GM12891 (cell line): ENCODE results near the gene ID3.
"Not testable (repeated sequence)": the region's sequence is repeated elsewhere in the genome, so short reads cannot be mapped to it uniquely, and the experiment has no call there.

Experiments
- DNase-seq: peaks from one replicate; pipeline ENCODE4 v3.0.0; 2011; ENCODE audit warnings: low spot score; ENCODE audit not compliant: insufficient read length
- FAIRE-seq: peaks from 2 replicates; lab custom pipeline; 2011; peaks lifted over from hg19 to GRCh38; lab: Jason Lieb, UNC
- PAX5 ChIP-seq: IDR thresholded peaks from 2 replicates; pipeline ENCODE4 v1.6.1; 2011; ENCODE audit warnings: low read length, moderate library complexity, mild to moderate bottlenecking; ENCODE audit not compliant: insufficient read depth, severe bottlenecking
- POLR2A ChIP-seq: IDR thresholded peaks from 2 replicates; pipeline ENCODE4 v1.6.1; 2011; ENCODE audit warnings: low read depth, low read length, control low read depth
- POLR2AphosphoS5 ChIP-seq: IDR thresholded peaks from 2 replicates; pipeline ENCODE4 v1.6.1; 2011; ENCODE audit warnings: low read depth, low read length, control low read depth
- POU2F2 ChIP-seq: IDR thresholded peaks from 2 replicates; pipeline ENCODE4 v1.6.1; 2011; ENCODE audit warnings: low read depth, mild to moderate bottlenecking, control low read depth, low read length, moderate library complexity
- SPI1 ChIP-seq: IDR thresholded peaks from 2 replicates; pipeline ENCODE4 v1.6.1; 2011; ENCODE audit warnings: low read depth, low read length, control low read depth
- TAF1 ChIP-seq: IDR thresholded peaks from 2 replicates; pipeline ENCODE4 v1.6.1; 2011; ENCODE audit warnings: low read depth, low read length, control low read depth

The ID3 gene

DNA sequence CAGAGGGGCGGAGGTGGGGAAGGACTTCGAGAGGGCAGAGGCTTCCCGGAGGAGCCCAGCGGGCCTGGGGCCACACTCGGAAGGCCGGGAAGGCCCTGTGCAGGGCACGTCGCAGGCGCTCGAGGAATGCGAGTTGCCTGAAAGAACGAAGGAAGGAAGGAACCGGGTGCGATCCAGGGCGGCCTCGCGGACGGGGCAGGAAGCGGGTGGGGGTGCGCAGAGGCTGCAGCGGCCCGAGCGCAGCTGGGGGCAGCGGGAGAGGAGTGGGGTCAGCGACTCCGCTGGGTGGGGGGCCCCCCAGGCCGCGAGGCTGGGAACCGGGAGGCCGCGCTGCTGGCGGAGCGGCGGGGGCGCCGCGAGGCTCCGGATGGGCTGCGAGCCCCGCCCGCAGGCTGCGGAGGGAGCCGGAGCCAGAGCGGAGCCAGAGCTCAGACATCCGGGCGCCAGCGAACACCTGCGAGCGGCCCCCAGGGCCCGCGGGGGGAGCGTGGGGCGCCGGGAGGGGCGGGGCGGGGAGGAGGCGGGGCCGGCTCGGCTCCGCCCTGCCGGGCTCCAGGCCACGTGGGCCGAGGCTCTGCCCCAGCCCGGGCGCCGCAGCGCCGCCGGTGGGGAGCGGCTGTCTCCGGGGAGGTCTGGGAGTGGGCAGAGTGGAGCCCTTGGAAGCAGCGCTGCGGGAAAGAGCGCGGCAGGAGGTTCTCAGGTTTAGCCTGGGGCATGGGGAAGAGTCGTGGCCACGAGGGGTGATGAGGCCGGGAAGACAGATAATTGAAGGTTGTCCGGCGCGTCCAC, 4.6 kb downstream of the ID3 start:
- TF ChIP-seq POU2F2: no peak
- TF ChIP-seq POLR2AphosphoS5: peak; percentile 49; the same call in 1 of the 2 replicates
- no peak for TF ChIP-seq PAX5
- TF ChIP-seq TAF1: peak; percentile 28; the same call in 1 of the 2 replicates
- peak; percentile 70 for TF ChIP-seq POLR2A
- no peak for TF ChIP-seq SPI1
- FAIRE-seq (peak; percentile 60), DNase-seq (peak; percentile 82)

DNA sequence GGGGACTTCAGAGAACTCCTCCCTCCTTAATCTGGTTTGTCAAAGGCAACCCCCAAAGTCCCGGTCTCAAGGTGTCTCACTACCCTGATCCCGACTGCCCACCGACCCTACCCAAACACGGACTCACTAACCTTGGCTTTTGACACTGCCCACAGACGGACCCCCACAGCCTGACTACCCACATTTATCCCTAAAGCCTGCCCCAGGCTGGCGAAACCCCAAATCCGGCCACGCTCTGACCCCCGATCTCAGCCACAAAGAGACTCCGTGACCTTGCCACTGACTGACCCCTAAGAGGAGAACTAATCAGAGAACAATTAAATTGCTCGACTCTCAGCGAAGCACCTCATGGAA, 5.2 kb downstream of the ID3 start:
- no peak for DNase-seq
- no peak for FAIRE-seq
- TF ChIP-seq POLR2AphosphoS5 (no peak), PAX5 (no peak), TAF1 (no peak), POU2F2 (no peak), POLR2A (no peak), SPI1 (no peak)

DNA sequence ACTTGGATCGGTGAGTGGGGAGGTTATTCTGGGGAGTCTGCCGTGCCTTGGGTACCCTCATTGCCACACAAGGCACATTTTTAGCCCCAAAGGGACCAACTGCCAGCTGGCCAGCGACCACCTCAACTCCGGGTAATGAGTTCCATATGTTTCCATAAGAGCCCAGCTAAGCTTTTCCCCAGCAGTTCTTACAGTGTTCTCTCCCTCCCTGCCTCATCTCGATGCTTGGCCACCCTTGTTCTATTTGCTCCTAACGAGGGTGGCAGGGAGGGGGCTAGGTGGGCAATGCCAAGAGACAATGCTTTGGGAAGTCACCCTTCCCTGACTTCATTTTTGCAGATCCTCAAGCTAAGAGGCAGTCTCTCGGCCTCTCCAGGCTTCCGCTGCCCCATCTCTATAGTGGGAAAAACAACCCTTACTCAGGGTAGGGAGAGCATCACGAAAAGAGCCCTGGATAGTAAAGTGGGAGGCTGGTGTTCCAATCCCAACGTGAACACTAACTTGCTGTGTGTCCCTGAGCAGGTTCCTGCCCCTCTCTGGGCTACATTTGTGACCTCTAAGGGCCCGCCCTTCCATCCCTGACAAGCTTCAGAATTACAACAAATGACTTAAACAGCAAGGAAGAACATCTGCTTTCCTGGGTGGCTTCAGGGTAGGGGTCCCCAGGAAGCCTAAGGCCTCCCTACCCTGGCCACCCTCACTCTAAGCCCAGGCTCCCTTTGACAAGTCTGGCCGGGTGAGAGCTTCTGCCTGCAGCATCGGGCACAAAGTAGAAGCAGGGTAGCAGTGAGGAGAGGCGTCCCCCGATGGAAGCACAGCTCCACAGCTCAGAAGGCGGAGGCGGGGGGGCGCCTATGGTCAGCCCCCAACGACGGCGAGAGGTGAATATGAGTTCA, 5.8 kb downstream of the ID3 start:
- no peak for FAIRE-seq
- TF ChIP-seq POLR2A (no peak), SPI1 (no peak), POLR2AphosphoS5 (no peak), TAF1 (no peak), POU2F2 (no peak), PAX5 (no peak)
- no peak for DNase-seq

DNA sequence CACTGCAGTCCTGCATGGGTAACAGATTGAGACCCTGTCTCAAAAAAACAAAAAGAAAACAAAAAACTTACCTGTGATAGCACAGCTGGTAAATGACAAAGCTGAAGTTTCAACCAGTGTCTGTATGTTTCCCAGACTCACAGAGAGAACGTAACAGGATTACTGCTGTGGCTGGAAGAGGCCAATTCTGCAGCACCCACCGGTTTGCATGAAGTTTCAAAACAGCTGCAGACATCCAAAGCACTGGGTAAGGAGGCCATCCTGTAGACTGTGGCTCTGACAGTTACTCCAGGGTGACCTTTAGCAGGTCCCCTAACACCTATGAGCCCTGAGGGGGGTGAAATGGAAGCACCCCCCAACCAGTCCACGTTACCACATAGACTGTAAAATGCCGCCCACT, 7.5 kb downstream of the ID3 start:
- FAIRE-seq (no peak), DNase-seq (no peak)
- TF ChIP-seq SPI1 (no peak), TAF1 (no peak)

DNA sequence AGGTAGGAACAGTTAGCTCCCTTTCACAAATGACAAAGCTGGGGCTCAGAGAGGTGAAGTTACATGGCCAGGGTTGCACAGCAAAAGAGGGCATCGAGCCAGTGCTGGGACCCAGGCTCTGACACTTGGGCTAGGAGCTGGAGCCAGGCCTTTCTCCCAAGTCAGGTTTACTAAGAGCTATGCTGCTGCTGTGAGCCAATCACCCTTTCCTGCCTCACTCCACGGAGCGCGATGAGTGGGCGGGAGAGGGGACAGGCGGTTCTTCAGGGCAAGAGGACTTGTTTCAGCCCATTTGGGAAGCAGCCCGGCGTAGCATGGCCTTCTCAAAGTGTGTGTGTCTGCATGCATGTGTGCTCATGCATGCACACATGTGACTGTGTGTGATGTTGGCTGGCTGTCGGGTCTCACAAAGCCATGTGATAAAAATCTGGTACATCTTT, 10.6 kb downstream of the ID3 start:
- TF ChIP-seq PAX5 (peak; percentile 37), POLR2AphosphoS5 (no peak), TAF1 (no peak)
- DNase-seq (no peak), FAIRE-seq (peak; percentile 81)

DNA sequence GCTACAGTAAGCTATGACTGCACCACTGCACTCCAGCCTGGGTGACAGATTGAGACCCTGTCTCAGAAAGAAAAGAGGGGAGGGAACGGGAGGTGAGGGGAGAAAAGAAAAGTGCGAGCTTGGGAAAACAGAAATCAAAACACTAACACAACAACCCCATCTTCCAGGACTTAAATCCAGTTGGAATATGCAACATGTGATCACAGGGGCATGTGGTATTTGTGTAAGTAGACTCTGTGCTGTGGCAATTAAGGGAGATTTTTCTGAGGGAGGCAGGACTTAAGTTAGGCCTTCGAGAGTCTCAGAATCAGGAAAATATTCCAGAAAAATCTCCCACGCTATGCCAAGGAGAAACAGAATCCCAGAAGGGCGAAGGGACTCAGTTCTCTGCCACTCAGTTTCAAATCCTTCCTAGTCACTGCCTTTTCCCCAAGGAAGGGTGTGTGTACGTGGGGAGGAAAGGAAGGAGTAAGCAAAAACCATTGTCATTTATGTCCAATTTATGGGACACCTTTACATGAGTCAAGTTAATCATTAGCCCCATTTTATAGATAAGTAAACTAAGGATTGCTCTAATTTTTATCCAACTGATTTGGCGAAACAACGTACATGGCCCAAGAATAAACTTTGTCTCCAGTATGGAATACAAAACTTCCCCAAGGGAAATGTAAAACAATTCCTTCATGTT, 12.3 kb downstream of the ID3 start:
- FAIRE-seq: no peak
- DNase-seq: no peak
- no peak for TF ChIP-seq POLR2A
- no peak for TF ChIP-seq PAX5
- TF ChIP-seq POLR2AphosphoS5: no peak
- TF ChIP-seq SPI1: no peak
- no peak for TF ChIP-seq POU2F2
- no peak for TF ChIP-seq TAF1

DNA sequence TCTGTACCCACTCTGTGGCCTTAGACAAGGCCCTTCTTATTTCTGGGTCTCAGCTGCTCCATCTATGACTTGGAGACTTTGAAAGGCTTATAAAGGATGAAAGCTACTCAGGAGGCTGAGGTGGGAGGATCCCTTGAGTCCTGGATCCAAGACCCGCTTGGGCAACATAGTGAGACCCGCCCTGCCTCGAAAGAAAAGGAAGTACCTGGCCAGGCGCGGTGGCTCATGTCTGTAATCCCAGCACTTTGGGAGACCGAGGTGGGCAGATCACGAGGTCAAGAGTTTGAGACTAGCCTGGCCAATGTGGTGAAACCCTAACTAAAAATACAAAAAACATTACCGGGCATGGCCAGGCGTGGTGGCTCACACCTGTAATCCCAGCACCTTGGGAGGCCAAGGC, 13.4 kb downstream of the ID3 start:
- TF ChIP-seq POU2F2 (no peak), PAX5 (no peak)
- no peak for DNase-seq
- FAIRE-seq: no peak

DNA sequence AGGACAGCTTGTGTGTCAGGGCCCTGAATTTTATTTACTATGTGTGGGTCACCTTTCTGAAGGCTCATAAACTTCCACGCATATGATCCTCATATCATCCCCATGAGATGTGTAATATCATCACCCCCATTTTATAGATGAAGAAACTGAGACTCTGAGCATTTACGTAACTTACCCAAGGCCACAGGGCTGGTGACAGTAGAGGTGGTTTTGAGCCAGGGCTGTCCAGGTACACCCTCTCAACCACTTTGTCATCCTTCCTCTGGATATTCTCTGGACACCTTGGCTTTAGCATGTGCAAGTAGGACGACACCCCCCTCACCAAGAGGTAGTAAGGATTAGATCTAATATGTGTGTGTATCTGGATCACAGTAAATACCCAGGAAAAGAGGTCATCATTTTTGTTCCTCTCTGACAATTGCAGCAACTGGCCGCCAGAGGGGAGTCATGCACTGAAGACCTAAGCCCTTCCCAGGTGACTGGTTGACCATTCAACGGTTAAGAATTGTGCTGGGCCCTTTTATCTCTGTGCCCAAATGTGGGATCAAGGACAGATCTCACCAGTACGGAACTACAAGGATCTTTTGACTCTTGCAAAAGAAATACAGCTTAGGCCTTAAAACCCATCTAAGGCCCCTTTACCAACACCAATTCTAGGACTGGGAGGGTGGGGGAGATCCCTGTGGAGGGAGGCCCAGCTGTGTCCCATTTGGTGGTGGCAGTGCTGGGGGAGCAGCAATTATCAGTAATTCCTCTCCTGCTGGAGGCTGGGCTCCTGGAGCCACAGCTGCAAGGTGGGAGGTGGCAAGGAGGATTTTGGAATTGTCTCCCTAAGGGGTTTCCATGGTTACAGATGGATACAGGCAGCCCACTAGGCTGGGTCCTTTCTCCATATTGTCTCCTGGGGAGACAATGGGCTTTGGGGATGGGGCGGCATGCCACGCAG, 14.6 kb downstream of the ID3 start:
- TF ChIP-seq PAX5: no peak
- FAIRE-seq: peak; percentile 91
- no peak for DNase-seq

DNA sequence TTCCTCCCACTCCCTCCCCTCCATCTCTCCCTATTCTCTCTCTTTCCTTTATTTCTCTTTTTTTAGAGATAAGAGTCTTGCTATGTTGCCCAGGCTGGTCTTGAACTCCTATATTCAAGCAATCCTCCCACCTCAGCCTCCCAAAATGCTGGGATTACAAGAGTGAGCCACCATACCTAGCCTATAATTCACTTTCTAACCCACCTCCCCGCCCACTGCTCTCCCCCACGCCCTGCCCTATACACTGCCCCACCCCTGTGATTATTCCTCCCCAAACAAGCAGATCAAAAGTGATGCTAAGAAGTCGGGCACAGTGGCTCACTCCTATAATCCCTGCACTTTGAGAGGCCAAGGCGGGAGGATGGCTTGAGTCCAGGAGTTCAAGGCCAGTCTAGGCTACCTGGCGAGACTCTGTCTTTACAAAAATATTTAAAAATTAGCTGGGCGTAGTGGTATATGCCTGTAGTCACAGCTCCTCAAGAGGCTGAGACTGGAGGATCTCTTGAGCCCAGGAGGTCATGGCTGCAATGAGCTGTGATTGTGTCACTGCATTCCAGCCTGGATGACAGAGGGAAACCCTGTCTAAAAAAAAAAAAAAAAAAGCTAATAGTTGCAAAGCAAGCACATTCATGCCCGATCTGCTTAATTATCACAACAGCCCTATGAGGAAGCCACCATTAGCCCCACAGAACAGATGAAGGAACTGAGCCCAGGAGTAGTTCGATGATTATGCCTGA, 15.4 kb downstream of the ID3 start:
- DNase-seq: no peak
- no peak for FAIRE-seq
- TF ChIP-seq PAX5 (no peak), POU2F2 (no peak), POLR2AphosphoS5 (no peak)

DNA sequence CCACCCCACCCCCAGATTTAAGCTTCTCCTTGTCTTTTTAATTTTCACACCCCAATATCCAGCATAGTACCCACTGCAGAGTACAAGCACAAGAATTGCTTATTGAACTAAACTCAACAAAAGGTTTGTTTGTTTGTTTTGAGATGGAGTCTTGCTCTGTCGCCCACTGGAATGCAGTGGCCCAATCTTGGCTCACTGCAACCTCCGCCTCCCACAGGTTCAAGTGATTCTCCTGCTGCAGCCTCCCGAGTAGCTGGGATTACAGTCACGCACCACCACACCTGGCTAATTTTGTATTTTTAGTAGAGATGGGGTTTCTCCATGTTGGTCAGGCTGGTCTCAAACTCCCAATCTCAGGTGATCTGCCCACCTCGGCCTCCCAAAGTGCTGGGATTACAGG, 16.4 kb downstream of the ID3 start:
- not testable (repeated sequence) for FAIRE-seq, DNase-seq
